ENCODE results near the gene NTN1.

NTN1 gene

DNA sequence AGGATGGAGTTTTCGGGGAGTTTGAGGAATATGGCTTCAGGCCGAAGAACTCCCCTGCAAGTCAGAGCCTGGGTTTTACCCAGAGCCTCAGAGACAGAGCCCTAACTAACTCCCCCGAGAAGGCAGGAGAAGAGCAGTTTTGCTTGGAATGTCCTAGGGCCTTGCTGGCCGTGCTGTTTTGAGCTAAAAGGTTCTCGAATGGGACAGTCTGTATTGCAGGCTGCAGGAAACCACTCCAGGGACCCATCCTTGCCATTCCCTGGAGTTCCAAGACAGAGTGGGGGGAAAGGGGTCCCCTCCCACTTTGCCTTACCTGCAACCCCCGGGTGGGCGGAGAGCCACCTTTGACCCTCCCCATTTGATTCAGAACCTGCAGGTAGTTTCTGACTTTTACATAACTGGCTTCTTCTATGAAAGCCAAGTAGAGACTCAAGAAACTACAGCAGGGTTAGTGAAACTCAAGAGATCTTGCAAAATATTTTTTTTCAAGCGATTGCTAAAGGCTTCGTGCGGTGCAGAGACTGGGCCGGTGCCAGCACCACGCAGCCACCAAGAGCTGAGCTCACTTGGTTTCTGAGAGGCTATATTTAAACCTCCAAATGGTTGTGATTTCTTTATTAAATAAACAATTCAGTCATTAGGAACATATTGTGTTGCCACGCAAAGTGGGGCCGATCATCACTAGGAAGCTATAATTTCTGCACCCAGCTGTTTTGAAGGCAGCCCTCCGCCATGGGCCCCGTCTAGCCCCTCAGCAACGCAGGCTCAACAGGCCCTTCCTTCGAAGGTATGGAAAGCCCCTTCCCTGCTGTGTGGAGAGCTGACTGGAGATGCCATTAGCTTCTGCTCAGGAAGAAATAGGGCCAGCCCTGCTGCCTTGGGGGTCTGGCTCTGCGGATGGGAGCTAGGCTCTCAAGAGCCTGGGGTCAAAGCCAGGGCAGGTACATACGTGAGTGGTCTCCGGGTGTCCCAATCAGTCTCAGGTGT lies 223.0 kb downstream of the NTN1 start:
- TF ChIP-seq, protein P1, sequence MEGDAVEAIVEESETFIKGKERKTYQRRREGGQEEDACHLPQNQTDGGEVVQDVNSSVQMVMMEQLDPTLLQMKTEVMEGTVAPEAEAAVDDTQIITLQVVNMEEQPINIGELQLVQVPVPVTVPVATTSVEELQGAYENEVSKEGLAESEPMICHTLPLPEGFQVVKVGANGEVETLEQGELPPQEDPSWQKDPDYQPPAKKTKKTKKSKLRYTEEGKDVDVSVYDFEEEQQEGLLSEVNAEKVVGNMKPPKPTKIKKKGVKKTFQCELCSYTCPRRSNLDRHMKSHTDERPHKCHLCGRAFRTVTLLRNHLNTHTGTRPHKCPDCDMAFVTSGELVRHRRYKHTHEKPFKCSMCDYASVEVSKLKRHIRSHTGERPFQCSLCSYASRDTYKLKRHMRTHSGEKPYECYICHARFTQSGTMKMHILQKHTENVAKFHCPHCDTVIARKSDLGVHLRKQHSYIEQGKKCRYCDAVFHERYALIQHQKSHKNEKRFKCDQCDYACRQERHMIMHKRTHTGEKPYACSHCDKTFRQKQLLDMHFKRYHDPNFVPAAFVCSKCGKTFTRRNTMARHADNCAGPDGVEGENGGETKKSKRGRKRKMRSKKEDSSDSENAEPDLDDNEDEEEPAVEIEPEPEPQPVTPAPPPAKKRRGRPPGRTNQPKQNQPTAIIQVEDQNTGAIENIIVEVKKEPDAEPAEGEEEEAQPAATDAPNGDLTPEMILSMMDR (IDR thresholded peaks at IDR 0.05; ENCODE audit: control insufficient read depth, insufficient read depth, low read depth, low read length, missing control alignments): no peak
- DNase-seq (ENCODE audit: low read depth): peak; percentile 85
- no peak overlapping the region for H3K4me3 ChIP-seq (ENCODE audit: control insufficient read depth, low read depth, low read length)

DNA sequence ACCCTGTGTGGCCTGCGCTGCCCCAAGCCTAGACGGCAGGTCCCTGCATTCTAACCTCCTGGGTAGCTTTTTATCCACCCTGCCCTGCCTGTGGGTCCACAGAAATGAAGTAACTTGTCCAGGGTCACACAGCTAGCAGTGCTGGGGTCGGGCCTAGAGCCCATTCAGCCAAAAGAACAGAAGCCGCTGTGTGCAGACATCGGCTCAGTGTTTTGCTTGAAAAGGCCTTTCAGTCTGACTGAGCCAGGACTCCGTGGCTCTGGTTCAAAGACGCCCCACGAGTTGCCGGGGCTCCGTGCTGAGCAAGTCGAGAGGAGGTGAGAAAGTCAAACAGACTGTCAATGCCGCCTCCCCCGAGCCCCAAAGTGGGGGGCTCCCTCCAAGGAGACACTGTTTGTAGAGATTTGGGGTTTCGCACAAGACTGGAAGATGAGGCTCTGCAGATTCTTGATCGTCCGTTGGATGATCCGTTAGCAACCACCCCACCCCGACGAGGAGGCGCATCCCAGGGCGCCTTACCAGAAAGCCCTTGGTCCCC lies 226.2 kb downstream of the NTN1 start:
- TF ChIP-seq, protein P1 (IDR thresholded peaks at IDR 0.05; ENCODE audit: control insufficient read depth, insufficient read depth, low read depth, low read length, missing control alignments): no peak
- DNase-seq (ENCODE audit: low read depth): no peak
- no peak overlapping the region for H3K4me3 ChIP-seq (ENCODE audit: control insufficient read depth, low read depth, low read length)

DNA sequence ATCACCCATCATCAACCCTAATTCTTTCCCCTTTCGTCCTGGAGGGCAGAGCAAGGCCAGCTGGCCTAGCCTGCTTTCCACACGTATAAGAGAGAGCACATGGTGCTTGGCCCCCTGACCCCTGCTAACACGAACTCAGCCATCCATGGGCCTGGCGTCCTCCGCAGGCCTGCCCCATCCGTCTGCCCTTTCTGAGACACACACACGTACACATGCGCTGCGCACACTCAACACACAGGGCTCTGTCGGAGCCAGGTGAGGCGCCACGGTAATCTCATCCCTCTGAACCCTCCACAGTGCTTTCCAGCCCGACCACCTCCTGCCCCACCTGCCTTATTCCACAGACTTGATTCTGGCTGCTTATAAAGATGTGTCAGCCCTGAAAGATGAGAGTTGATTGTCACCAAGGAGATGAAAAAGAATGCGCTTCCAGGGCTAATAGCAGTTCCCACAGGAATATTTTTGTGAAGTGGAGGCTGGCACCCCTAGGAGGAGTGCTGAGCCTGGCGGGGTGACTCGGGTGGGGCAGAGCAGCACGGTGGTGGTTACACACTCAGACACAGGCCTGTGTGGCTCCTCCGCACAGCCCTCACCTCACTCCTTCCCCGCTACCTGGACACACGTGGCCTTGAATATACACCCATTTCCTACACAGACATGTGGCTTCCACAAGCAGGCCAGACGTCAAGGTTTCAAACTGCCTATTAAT lies 228.1 kb downstream of the NTN1 start:
- no peak overlapping the region for H3K4me3 ChIP-seq (ENCODE audit: control insufficient read depth, low read depth, low read length)
- TF ChIP-seq, protein P1 (IDR thresholded peaks at IDR 0.05; ENCODE audit: control insufficient read depth, insufficient read depth, low read depth, low read length, missing control alignments): no peak
- no peak for DNase-seq (ENCODE audit: low read depth)

DNA sequence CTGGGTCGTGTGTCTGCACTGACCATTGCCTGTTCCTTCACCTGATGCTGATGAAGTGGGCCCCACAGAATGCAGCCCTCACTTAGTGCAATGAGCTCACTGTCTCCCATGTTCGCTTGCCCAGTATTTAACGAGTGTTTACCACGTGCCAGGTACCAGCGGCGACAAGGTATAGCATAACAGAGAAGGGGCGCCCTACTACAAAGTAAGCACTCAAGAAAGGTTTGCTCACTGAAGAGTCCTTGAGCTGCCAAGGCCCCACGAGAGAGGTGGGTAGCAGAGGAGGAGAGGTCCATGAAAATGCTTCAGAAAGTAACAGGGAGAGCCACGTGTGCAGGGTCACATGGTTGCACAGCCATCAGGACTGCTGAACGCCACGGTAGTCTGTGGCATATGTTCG lies 230.0 kb downstream of the NTN1 start:
- no peak overlapping the region for H3K4me3 ChIP-seq (ENCODE audit: control insufficient read depth, low read depth, low read length)
- TF ChIP-seq, protein P1 (IDR thresholded peaks at IDR 0.05; ENCODE audit: control insufficient read depth, insufficient read depth, low read depth, low read length, missing control alignments): no peak

DNA sequence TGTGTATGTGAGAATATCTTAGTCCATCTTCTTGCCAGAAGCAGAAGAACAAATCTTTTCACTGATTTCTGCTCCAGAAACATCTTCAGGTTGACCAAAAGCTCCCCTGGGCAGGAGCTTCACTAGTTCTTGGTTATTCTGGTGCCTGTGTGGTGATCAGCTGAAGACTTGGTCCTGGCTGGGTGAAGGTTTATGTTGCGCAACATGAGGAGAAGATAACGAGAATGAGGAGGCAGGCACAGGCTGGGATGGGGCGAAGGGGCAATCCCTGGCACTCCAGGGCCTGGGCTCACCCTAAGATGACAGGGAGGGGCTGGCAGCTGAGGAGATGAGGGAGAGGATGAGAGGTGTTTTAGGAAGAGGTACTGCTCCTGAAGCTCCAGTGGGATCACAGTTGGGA lies 232.0 kb downstream of the NTN1 start:
- no peak overlapping the region for H3K4me3 ChIP-seq (ENCODE audit: control insufficient read depth, low read depth, low read length)
- TF ChIP-seq, protein P1 (IDR thresholded peaks at IDR 0.05; ENCODE audit: control insufficient read depth, insufficient read depth, low read depth, low read length, missing control alignments): no peak
- DNase-seq (ENCODE audit: low read depth): no peak

More for the DNA sequence above, 230.0 kb downstream of the NTN1 start:
- DNase-seq (ENCODE audit: low read depth): no peak

DNA sequence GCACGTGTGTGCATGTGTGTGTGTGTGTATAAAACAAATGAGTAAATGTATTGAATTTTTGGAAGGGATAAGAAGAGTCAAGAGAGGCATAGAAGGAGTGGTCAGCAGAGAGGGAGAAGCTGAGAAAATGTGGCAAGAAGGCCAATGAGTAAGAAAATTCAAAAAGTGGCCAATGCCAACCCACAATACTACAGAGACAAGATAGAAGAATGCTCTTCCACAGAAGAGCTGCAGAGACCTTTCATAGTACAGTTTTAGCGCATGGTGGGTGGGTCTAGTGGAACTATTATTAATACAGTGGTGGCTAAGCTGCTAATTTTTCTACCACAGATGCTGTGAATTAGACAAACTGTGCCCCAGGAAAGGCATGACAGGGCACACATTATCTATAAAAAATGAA lies 233.5 kb downstream of the NTN1 start:
- DNase-seq (ENCODE audit: low read depth): no peak
- H3K4me3 ChIP-seq (ENCODE audit: control insufficient read depth, low read depth, low read length): no peak overlapping the region
- TF ChIP-seq, protein P1 (IDR thresholded peaks at IDR 0.05; ENCODE audit: control insufficient read depth, insufficient read depth, low read depth, low read length, missing control alignments): no peak
